GM06990 (cell line): ENCODE data around the gene FN1.

Experiments used
- DNase-seq: peaks from one replicate; pipeline ENCODE4 v3.0.0-alpha.2; 2011; ENCODE audit not compliant: insufficient read length; ENCODE audit errors: extremely low read depth
- H3K27me3 ChIP-seq: replicated peaks from 2 replicates; pipeline ENCODE4 v1.6.0; 2011; ENCODE audit warnings: low read length; ENCODE audit not compliant: control insufficient read depth, insufficient read depth
- H3K36me3 ChIP-seq: 2 replicates; pipeline ENCODE4 v1.5.1; 2011; ENCODE audit warnings: low read length; ENCODE audit not compliant: control insufficient read depth, insufficient read depth
- H3K4me3 ChIP-seq: replicated peaks from 2 replicates; pipeline ENCODE4 v1.5.1; 2011; ENCODE audit warnings: low read depth, mild to moderate bottlenecking, control low read depth, low read length
- TF ChIP-seq, protein P1 (sequence below): IDR thresholded peaks from 2 replicates; pipeline ENCODE4 v1.5.1; 2011; ENCODE audit warnings: low read length, control low read depth, mild to moderate bottlenecking, inconsistent platforms; ENCODE audit not compliant: insufficient read depth, poor library complexity, severe bottlenecking

The FN1 gene

GRCh38 chr2:215460682-215461382 lies 25.0 kb upstream of the FN1 start:
- Histone ChIP-seq H3K27me3 (no peaks in the 10 kb centered on the region), H3K36me3 (no peaks in the 10 kb centered on the region), H3K4me3 (no peak overlapping the region)
- DNase-seq = no peak
- TF ChIP-seq, protein P1, sequence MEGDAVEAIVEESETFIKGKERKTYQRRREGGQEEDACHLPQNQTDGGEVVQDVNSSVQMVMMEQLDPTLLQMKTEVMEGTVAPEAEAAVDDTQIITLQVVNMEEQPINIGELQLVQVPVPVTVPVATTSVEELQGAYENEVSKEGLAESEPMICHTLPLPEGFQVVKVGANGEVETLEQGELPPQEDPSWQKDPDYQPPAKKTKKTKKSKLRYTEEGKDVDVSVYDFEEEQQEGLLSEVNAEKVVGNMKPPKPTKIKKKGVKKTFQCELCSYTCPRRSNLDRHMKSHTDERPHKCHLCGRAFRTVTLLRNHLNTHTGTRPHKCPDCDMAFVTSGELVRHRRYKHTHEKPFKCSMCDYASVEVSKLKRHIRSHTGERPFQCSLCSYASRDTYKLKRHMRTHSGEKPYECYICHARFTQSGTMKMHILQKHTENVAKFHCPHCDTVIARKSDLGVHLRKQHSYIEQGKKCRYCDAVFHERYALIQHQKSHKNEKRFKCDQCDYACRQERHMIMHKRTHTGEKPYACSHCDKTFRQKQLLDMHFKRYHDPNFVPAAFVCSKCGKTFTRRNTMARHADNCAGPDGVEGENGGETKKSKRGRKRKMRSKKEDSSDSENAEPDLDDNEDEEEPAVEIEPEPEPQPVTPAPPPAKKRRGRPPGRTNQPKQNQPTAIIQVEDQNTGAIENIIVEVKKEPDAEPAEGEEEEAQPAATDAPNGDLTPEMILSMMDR = no peak

- no peak for DNase-seq
- no peaks in the 10 kb centered on the region for H3K27me3 ChIP-seq
- TF ChIP-seq, protein P1 = no peak
- H3K36me3 ChIP-seq = no peaks in the 10 kb centered on the region
- H3K4me3 ChIP-seq = no peak overlapping the region
These were observed 20.1 kb upstream of the FN1 start for GRCh38 chr2:215455958-215456357.

DNA sequence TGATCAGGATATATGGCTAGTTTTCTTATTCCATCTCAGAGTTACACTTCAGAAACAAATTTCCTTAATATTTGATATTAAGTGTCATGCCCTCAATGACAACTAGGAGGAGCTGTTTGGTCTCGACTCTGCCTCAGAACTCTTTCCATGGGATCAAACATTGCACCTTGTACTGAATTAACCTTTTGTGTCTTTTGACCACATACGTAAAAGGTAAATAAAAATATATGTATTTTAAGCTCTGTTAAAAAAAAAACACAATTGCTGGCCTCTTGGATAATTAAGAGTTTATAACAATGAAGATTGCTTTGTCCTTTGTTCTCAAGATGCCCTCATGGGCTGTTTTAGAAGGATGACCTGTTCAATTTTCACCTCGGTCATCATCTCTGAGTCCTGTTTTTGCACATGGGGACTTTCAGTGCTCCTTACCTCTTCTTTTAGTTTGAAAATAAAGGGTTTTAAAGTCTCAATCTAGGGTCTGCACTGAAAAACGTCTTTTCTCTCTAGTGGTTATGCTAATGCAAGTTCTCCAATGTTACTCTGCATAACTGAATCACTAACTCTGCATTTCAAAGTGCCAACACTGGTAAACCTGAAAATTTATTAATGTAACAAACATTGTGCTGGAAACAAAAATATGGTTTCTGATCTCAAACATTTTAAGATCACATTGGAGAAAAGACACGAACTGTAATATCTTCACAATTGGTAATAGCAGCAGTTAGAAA lies 18.8 kb upstream of the FN1 start:
- H3K36me3 ChIP-seq = no peaks in the 10 kb centered on the region
- H3K4me3 ChIP-seq = no peak overlapping the region
- H3K27me3 ChIP-seq = no peaks in the 10 kb centered on the region
- TF ChIP-seq, protein P1 = peak; percentile 80
- no peak for DNase-seq

GRCh38 chr2:215452725-215453124 lies 16.9 kb upstream of the FN1 start:
- Histone ChIP-seq H3K4me3 (no peak overlapping the region), H3K27me3 (no peaks in the 10 kb centered on the region), H3K36me3 (no peaks in the 10 kb centered on the region)
- DNase-seq = no peak
- TF ChIP-seq, protein P1 = no peak

- H3K27me3 ChIP-seq = no peaks in the 10 kb centered on the region
- DNase-seq = no peak
- H3K4me3 ChIP-seq = no peak overlapping the region
- TF ChIP-seq, protein P1 = no peak
- no peaks in the 10 kb centered on the region for H3K36me3 ChIP-seq
These were observed 15.3 kb upstream of the FN1 start for GRCh38 chr2:215451012-215451756.
